ENCODE results near the gene SH3YL1.
A peak's percentile ranks its signal among the peaks of the same experiment; 100 is the strongest.

SH3YL1 gene

GRCh38 chr2:256094-256493 is 7.7 kb downstream of the SH3YL1 start:
- no peak for DNase-seq

DNA sequence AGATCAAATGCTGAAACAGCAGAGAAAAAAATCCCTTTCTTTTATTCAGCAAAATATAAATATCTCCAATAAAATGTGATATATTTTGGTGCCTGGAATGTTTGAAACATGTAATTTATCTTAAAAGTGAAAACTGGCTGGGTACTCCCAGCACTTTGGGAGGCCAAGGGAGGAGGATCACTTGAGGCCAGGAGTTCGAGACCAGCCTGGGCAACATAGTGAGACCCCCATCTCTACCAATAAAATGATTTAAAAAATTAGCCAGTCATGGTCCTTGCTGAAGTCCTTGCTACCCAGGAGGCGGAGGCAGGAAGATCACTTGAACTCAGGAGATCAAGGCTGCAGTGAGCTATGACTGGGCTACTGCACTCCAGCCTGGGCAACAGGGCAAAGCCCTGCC is 8.6 kb downstream of the SH3YL1 start:
- no peak for DNase-seq

DNA sequence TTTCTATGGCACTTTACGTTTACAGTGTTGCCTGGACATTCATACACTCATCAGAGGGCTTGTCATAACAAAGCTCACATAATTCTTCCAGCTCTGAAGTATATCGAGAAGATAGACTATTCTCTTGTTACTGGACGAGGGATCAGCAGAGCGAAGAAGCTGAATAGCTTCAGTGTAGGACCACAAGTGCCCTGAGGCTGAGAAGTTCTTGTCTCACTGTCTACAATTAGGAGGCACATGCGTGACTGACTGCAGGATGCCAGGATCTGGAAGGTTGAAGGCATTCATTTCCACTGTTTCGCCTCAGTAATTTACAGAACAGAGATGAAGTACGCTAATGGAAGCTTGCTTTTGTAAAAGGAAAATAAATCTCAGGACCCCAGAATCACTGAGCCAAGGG is 9.6 kb downstream of the SH3YL1 start:
- no peak for DNase-seq

DNA sequence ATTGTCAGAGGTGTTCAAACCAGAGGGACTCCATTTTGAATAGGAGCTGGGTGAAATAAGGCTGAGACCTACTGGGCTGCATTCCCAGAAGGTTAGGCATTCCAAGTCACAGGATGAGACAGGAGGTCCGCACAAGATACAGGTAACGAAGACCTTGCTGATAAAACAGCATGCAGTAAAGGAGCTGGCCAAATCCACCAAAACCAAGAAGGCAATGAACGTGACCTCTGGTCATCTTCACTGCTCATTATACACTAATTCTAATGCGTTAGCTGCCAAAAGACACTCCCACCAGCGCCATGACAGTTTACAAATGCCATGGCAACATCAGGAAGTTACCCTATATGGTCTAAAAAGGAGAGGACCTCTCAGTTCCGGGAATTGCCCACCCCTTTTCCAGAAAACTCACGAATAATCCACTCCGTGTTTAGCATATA is 10.6 kb downstream of the SH3YL1 start:
- no peak for DNase-seq

GRCh38 chr2:252001-252602 is 11.7 kb downstream of the SH3YL1 start:
- DNase-seq = no peak

DNA sequence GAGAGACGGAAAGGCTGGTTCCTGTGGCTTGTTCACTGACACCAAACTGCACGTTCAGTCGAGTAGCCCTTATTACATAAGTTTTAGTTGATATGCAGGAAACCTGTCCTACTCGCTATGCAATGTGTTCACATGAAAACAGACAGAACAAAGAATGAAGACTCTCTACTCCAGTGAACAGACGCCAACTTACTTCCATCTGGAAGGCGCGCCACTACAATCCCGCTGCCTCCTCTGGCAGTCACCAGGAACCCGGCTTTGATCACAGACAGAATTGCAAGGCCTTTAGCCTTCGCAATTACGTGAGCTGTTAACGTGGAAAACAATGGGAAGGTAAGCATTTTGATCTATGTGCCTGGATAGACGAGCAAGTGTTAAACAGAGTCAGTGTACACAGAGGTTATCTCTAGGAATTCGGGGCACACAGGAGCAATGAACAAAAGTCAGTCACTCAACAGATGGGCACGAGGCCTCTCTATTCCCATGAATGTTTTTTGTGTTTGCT is 14.2 kb downstream of the SH3YL1 start:
- DNase-seq = no peak

DNA sequence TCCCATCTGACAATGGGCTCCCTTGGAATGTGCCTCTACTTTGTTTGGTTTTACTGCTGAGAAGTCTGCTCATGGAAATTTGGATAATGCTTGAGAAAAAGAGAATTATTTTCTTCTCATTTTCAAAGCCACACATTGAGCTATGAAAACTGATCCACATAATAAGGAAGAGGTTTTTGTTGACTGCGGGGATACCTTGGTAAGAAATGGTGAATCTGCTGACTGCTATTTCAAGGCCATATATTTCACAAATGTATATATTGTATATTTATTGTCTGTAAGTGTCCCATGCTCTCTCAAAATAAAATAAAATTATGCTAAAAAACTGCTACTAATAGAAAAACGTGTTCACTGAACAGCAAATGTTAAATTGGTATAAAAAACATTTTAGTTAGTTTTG is 15.1 kb downstream of the SH3YL1 start:
- no peak for DNase-seq

DNA sequence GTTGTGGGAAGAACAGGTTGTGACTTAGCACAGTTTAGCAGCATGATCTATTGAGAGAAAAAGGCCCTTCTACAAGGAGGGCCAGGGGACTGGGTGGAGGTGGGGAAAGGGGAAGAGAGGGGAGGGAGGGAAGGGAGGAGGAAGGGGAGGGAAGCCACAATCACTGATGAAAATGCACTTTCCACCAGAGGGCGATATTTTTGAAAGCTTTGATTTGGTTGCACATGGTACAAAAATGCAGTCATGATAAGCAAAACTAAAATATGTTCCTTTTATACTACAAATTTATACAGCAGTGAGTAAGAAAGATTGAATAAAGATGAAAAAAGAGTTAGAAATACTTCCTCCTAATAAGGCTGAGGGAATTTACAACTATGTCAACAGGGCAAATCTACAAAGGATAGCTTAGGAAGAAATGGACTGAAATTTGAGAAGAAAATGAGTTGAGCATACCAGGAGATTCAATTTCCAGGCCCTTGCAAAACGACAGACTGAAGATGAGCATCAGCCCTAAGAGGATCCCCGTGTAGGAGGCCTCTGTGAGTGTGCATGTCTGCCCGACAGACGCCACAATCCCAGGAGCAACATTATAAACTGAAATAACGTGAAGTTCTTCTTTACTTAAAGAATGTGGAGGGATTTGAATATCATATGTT is 17.2 kb downstream of the SH3YL1 start:
- peak; percentile 19 for DNase-seq

- no peak for DNase-seq
Measured at GRCh38 chr2:244547-244946, 19.3 kb downstream of the SH3YL1 start.

DNA sequence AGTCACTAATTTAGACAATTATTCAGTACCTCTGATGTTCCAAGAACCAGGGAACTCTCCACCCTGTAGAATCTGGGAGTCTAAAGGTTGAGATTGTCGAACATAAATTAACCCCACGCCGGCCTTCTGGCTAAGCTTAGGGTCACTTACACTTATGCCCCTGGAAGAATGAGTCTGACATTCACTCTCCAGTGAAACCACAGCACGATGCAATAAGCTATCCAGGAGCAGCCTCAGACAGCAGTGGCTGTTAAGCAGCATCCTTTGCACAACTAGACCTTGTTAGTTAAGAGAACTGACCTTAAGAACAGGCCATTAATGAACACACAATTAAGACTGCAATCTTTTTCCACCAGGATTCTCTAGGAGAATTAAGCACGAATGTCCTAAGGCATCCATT is 25.0 kb downstream of the SH3YL1 start:
- no peak for DNase-seq

DNA sequence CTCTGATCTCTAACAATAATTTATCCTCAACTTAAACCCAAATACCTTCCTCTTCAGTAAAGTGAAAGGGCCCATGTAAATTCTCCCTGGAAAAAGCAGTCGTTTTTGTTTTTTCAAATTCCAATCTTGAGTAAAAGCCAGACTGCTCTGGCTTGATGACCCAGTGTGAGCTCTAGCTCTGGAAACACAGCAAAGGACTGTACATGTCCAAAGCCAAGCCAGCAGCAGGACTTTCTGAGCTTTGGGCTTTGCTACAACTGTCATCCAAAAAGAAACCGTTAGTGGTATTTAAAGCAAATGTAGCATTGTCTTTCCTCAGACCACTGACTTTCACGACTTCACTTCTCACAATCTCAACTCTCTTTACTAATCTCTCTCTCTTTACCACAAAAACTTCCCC is 25.4 kb downstream of the SH3YL1 start:
- no peak for DNase-seq

DNA sequence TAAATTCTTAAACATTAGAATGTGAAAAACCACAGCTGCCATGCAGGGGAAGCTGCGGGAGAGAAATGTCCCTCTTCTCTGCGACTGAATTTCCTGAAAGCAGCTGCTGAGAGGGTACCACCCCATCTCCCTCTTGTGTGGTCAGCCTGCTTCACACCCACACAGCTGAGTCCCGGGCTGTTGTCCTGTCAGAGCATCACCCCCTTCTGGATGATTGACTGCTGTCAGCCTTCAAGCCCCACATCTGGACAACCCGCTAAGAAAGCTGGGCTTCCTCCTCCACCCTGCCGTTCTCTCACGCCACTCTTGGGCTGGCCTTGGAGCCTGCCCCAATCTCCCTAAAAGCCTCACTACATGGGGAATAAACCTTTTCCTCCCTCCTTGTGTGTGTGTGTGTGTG is 26.0 kb downstream of the SH3YL1 start:
- DNase-seq = no peak

GRCh38 chr2:236993-237539 is 26.8 kb downstream of the SH3YL1 start:
- DNase-seq = no peak

GRCh38 chr2:234421-234820 is 29.4 kb downstream of the SH3YL1 start:
- DNase-seq = no peak

- no peak for DNase-seq
Measured at GRCh38 chr2:233030-233429, 30.8 kb downstream of the SH3YL1 start.

DNA sequence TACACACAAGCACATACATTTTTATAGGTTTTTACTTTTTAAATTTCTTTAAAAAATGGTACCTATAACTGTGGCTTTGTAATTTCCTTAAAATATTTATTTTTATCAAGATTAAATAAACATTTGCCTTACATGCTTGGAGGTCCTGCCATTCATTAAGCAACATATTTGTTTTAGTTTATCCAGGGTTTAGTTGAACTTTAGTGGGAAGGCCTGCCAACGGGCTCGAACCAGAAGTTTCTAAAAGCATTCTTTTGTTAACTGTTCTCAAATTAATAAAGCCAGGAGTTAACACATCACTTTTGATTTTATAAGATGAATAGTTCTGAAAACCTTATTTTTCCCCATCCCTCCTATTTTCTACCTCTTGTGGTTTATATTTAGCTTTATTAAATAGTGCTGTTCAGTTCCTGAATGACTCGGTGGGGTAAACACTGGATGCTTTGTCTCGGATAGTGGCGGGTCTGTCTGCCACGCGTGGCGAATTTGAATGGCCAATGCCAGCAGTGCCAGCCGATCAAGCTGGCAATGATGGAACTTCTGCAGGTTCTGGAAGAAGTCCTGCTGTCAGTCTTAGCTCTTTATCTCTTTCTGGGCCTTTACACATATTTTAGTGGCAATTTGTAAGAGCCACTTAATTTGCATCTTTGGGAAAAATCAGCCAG is 32.2 kb downstream of the SH3YL1 start:
- no peak for DNase-seq

DNA sequence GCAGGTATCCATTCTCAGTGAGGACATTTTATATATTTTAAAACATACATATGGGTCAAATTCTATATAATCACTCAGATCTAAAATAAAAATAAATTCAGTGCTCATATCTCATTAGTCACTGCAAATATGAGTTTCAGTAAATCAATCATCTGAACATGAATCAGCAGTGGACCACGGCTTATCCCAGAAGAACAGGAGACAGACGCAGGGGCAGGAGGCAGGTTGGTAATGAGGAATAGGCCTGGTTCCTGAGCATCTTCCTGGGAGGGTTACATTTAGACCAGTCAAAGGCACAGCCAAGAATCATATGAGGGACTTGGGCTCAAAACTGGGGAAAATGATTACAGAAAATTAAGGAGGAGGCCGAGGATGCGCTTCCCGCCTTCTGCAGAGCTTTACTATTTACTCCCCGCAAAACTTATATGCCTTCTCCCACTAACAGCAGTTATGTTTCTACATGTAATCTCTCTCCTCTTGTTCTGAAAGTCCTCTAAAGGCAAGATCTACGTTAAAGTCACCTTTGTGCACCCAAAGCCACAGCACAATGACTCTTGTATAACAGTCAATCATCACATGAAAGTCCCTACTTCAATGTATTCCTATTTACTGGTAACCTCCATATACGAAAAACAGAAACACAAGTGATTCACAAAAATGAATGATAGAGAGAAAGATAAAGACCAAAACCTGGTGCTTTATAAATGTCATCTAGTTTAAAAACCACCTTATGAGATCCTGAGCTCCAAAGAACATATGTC is 35.1 kb downstream of the SH3YL1 start:
- DNase-seq = no peak

DNA sequence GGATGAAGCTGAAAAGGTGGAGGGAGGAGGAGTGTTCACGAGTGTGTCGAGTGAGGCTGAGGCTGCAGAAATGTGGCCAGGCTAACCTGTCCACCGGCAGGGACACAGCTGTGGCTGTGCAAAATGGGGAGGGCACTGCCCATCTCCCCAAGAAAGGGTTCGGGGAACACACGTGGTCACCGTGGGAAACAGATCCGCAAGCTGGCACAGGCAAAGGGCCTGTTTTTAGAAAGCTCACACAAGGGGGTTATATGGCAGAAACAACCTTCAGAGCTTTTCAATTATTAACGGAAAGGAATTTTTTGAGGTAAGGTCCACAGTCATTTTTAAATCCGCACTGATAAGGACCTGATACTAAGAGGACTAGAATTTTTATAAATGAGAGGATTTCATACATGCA is 35.7 kb downstream of the SH3YL1 start:
- no peak for DNase-seq

DNA sequence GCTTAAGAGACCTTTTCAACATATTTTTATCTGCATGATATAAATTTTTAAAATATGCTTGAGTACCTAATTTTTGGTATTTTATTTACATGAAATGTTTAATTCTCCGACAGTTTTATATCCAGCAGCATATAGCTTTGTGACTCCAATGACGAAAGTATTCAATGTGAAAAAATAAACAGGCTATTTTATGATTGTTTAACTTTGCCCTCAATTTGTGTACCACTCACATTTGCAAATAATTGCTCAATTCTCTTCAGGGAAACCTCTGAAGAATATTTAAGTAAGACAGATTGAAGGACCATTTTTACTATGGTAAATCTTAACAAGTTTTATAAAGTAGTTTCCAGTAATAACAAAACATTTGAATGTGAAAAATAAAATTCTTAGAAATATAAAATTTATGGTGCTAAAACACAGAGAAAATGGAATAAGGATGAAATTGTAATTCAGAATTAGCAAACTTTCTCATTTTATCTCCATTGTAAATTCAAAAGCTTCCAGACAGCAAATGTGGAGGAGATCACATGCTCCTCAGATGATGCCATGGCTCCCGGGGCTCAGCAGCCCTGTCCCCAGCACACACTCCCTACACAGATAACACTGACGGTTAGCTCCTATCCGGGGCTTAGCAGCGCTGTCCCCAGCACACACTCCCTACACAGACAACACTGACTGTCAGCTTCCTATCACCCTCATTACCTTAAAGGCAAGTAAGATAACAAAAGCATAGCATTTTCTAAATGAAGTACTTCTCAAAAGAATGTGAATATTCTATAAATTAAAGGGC is 39.7 kb downstream of the SH3YL1 start:
- no peak for DNase-seq

DNA sequence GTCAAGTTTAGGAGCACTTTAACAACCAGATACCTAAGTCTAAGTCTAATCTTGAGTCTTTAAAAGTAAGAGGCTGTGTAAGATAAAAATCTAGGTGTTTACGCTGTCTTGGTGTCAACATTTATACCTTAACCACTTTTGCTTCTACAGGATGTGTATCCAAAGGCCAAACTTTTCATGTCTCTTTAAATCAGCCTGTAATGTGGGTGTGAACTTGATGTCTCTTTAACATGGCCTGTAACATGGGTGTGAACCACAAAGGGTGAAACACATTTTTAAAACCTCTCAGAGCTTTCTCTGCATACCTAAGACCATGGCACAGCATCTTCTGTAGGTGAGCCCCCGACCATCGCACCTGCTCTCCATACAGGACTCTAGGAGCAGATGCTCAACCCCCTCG is 40.4 kb downstream of the SH3YL1 start:
- no peak for DNase-seq

DNA sequence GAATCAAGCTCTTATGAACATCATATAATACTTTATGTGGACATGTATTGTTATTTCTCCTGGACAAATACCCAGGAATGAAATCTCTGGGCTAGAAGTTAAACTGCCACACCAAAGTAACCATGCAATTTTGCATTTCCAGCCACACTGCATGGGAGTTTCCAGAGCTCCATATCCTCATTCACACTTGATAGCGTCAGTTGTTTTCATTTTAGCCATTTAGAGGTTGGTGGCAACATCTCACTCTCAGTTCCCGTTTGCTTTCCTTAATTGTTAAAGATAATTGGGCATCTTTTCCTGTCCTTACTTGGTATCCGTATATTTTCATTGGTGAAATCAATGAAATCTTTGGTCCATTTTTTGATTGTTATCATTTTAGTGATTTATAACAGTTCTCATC is 47.8 kb downstream of the SH3YL1 start:
- no peak for DNase-seq

DNA sequence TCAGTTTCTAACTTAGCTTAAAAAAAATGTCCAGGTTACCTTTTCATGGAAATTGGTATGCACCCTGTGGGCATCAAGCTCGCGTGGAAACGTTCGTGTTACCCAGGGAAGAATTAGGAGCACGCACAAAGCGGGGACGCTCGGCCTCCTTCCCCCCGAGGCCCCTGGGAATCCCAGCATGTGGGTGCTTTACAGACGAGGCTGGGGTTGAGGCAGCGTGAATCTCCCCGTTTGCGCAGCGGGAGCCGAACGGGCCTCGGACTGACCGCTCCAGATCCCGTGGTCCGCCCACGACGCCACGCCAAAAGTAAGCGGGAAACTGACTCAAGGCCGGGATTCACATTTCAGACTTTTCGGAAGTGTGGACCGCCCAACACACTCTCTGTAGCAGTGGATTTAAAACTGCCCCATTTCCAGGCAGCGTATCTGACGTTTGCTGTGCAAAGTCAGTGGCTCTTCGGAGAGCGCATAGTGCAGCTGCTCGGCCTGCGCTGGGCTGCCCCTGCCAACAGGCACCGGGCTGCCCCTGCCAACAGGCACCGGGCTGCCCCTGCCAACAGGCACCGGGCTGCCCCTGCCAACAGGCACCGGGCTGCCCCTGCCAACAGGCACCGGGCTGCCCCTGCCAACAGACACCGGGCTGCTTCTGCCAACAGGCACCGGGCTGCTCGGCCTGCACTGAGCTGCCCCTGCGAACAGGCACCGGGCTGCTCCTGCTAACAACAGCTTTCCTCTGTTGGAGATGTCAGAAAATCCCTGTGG is 49.7 kb downstream of the SH3YL1 start:
- DNase-seq = no peak
